Activated naive CD8-positive, alpha-beta T cell treated with anti-CD3 and anti-CD28 coated beads, Interleukin-2, amount 50 U/mL, for 16 hours (primary cell): ENCODE measurements around the gene GPC6.

Experiments
- DNase-seq: peaks from one replicate; pipeline ENCODE4 v3.0.0-alpha.2; 2020; ENCODE audit warnings: low read depth, low spot score

GPC6 gene

GRCh38 chr13:93561576-93562225 lies 335.1 kb downstream of the GPC6 start:
- DNase-seq: no peak

DNA sequence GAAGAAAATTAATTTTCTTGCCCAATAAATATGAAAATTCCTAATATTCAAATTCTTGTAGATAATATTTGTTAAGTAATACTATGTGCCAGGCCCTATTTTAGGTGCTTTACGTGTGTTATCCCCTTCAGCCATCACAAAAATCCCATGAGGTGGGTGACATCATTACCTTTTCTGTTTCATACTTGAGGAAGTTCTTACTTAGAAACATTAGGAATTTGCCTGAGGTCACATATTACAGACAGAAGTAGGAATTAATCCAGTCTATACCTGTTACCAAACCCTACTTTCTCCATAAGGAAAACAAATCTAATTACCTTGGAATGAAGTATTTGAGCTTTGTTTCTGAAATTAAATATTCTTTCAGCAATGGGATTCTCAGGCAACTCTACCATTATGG lies 336.1 kb downstream of the GPC6 start:
- no peak for DNase-seq

- DNase-seq: no peak
Measured at GRCh38 chr13:93577105-93577504, 350.5 kb downstream of the GPC6 start.

DNA sequence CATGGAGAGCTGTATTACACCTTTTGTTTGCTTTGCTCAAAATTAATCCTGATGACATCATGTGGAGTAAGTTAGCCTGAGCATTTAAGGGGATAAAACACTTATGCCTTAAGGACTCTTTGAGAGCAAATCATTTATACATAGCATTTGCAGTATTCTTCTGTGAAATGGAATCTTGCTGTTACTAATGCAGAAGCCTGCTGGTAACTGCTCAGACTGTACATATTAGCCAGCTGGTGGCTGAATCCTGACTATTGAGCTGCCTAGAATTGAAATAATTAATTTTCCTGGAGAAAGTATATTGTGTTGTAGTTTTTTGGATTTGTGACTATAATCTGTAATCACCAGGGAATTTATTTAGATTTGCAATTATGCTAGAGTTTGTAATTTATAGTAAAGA lies 363.2 kb downstream of the GPC6 start:
- no peak for DNase-seq

- DNase-seq: no peak
Measured at GRCh38 chr13:93603043-93603442, 376.4 kb downstream of the GPC6 start.

- no peak for DNase-seq
Measured at GRCh38 chr13:93614776-93615175, 388.2 kb downstream of the GPC6 start.

GRCh38 chr13:93620181-93620765 lies 393.7 kb downstream of the GPC6 start:
- DNase-seq: no peak

- no peak for DNase-seq
Measured at GRCh38 chr13:93621051-93621450, 394.4 kb downstream of the GPC6 start.

DNA sequence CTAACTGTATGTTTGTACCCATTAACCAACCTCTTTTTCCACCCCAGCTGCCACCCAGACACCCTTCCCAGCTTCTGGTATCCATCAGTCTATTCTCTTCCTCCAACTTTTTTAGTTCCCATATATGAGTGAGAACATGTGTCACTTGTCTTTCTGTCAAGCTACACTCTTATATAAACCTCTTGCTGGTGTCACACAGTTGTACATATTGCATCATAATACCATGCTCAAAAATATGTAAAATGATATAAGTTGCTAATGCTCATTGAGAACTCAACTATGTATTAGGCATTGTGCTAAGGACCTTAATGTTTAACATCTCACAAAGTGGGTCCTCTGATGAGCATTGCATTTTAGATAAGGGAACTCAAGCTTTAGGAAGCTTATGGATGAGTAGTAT lies 395.4 kb downstream of the GPC6 start:
- DNase-seq: no peak

GRCh38 chr13:93624311-93624777 lies 397.7 kb downstream of the GPC6 start:
- DNase-seq: no peak

GRCh38 chr13:93625536-93625935 lies 398.9 kb downstream of the GPC6 start:
- no peak for DNase-seq

DNA sequence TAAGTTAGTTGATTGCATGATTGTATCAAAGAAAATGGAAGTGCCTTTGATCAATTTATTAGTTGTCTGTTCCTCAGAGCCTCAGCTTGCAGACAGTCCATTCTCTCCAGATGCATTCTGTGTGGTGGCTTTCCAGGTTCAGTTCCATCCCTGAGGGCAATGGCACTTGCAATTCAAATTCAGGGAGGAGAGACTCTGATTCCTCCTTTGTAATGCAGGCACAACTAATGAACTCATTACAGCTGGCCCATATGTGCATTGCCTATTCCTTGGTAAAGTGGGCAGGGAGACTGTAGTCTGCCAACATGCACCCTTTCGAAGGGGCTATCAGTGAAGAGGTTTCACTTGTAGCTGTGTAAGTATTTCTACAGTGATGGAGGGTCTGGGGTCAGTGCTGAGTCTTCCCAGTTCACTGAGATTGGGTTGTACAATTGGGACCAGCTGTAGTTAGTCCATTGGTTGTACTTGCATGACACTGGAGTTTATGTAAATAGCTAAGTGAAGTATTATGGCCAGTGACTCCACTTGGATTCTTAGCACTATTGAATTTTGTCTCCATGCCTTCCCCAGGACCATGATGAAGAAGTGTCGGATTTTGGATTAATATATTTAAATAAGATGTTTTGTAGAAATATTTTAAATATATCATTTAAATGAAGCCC lies 401.7 kb downstream of the GPC6 start:
- DNase-seq: no peak

- no peak for DNase-seq
Measured at GRCh38 chr13:93635616-93636032, 409.0 kb downstream of the GPC6 start.

GRCh38 chr13:93637852-93638251 lies 411.2 kb downstream of the GPC6 start:
- DNase-seq: no peak

DNA sequence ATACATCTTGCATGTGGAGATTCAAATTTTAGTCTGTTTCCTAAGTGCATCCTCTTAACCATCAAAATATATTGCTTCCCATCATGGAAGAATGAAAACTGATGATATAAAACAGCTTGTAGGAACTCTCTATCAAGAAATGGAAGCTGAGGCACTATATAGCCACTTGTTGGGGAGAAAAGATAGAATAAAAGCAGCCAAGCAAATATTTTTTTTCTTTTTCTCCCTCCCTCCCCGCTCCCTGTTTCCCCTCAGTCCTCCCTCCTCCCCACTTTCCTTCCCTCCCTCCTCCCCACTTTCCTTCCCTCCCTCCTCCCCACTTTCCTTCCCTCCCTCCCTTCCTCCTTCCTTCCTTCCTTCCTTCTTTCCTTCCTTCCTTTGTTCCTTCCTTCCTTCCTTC lies 413.8 kb downstream of the GPC6 start:
- DNase-seq: no peak

- DNase-seq: no peak
Measured at GRCh38 chr13:93646245-93646644, 419.6 kb downstream of the GPC6 start.

DNA sequence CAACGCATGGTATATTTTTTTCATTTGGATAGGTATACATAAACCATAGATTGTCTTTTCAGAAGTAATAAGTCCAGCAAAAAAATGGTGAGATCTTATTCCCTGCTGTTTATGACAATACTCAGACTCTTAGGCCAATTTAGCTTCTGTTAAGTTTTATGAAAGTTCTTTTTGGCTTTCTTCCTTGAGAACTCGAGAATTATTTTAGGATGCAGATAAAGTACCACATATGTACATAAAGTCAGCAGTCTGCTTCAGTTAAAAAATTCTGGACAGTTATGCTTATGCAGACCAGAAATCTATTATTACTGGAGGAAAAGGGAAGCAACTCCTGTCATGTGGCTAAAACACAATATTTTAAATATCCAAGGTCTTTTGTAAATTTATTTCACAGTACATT lies 422.9 kb downstream of the GPC6 start:
- no peak for DNase-seq

- no peak for DNase-seq
Measured at GRCh38 chr13:93653776-93654175, 427.2 kb downstream of the GPC6 start.

- DNase-seq: no peak
Measured at GRCh38 chr13:93655154-93655553, 428.5 kb downstream of the GPC6 start.

- DNase-seq: no peak
Measured at GRCh38 chr13:93660391-93661063, 433.9 kb downstream of the GPC6 start.

DNA sequence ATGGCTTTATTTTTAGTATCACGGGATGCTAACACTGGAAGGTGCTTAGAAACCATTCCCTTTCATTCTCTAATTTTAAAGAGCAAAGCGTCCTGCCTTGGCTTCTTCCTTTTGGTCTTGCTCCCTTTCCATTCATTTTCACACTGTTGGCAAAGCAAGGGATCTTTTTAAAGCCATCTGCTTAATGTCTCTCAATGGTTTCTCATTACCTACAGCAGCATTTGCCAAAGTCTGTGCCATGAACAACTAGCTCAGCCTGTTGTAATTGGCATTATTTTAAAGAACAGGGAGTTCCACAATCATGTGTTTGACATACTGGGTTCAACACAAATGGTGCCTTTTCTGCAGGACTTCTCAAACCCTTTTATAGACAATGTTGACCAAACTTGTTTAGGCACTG lies 444.3 kb downstream of the GPC6 start:
- no peak for DNase-seq

- DNase-seq: no peak
Measured at GRCh38 chr13:93672996-93673395, 446.4 kb downstream of the GPC6 start.

DNA sequence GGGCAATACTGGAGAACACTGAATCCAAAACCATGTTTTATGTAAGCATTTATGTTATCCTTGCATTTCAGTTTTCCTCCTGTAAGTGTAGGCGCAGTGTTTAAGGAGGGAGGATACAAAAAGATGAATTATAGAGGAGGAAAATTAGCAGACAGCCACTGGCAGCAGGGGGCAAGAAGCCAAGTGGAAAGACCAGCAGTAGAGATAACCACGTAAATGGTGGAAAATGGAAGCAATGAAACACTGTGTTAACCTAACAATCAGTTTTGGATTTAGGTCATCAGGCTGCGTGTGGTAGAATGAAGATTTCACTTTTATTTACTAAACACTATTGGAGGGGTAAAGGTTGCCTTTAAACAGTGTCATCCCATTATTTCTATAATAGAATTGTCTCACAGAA lies 447.3 kb downstream of the GPC6 start:
- no peak for DNase-seq
